ENCODE data around the gene VPS11. TPM values are rescaled to one million over a fixed set of nuclear protein-coding genes. Genes with fewer than 3 reads are reported as not detected.

The VPS11 gene
- total and polyA plus RNA-seq, 2 experiments from 2014 or later = 11.5 to 13.4 TPM

- TF ChIP-seq REST (IDR thresholded peaks at IDR 0.05; ENCODE audit: unreplicated experiment) = no peak
- TF ChIP-seq POLR2AphosphoS5 (IDR thresholded peaks at IDR 0.05; ENCODE audit: low read depth) = no peak
- TF ChIP-seq EZH2phosphoT487 (IDR thresholded peaks at IDR 0.05; ENCODE audit: unreplicated experiment) = no peak
- TF ChIP-seq, protein P1, sequence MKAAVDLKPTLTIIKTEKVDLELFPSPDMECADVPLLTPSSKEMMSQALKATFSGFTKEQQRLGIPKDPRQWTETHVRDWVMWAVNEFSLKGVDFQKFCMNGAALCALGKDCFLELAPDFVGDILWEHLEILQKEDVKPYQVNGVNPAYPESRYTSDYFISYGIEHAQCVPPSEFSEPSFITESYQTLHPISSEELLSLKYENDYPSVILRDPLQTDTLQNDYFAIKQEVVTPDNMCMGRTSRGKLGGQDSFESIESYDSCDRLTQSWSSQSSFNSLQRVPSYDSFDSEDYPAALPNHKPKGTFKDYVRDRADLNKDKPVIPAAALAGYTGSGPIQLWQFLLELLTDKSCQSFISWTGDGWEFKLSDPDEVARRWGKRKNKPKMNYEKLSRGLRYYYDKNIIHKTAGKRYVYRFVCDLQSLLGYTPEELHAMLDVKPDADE (IDR thresholded peaks at IDR 0.05) = no peak
Measured at GRCh38 chr11:119027561-119028345, 39.9 kb upstream of the VPS11 start (continued).

DNA sequence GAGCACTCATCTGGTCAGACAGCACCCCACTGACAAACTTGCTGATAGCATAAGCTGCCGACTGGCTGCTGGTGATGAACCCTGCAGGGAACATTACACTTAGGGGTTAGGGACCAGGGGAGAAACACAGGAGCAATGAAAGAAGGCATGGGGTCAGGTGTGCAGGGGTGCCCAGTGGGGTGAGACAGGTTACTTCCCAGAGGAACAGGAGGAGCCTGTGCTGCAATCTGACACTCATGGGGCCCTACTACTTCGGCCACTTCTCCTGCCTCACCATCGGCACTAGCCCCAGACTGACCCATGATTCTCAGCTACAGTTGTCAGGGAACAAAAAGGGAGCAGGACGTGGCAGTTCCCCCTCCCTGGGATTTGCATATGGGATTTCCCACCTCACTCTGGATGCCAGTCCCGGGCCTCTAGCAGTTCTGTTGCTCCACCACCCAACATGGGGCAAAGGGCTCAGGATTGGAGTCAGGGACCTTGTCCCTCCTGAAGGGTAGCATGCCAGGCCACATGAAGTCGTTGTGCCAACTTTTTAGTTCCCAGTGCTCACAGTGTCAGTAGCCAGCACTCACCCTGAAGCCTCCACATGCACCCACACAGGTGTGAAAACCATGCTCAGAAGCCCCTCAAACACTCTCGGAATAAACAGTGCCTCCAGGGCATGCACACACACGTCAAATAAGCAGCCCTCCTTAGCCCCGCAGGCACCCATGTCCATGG, 39.1 kb upstream of the VPS11 start:
- H3K9me3 Mint-ChIP-seq = no peaks in the 10 kb centered on the region; the same call in 2 of the 3 replicates
- peaks cover 25% of the 10 kb centered on the region for H3K27me3 Mint-ChIP-seq (ENCODE audit: insufficient read depth, low read depth, poor library complexity)
- Histone ChIP-seq H2AFZ (no peak overlapping the region), H3K4me3 (peak overlapping the region; percentile 91; the same call in 1 of the 2 replicates), H3K27me3 (ENCODE audit: insufficient read depth) (no peaks in the 10 kb centered on the region), H3K4me2 (peak overlapping the region; percentile 98; the same call in 1 of the 2 replicates), H3K9me2 (ENCODE audit: insufficient read depth) (no peaks in the 10 kb centered on the region), H4K20me1 (replicated peaks; ENCODE audit: insufficient read depth) (peaks cover 12% of the 10 kb centered on the region), H3K4me1 (ENCODE audit: insufficient read depth) (peaks cover 14% of the 10 kb centered on the region), H3K27ac (ENCODE audit: low read depth) (no peak overlapping the region), H3K79me2 (replicated peaks; ENCODE audit: insufficient read depth) (peaks cover 8% of the 10 kb centered on the region), H3K36me3 (ENCODE audit: insufficient read depth) (peaks cover 9% of the 10 kb centered on the region), H3F3A (replicated peaks; ENCODE audit: low read depth) (peaks cover 33% of the 10 kb centered on the region)
- peaks cover 31% of the 10 kb centered on the region for H3K4me1 Mint-ChIP-seq
- no peak for DNase-seq (ENCODE audit: low spot score)
- ATAC-seq = no peak
- peak overlapping the region; percentile 76; the same call in 2 of the 3 replicates for H3K4me3 Mint-ChIP-seq
- H3K27ac Mint-ChIP-seq = peak overlapping the region; percentile 46
- peaks cover 49% of the 10 kb centered on the region for H3K36me3 Mint-ChIP-seq (ENCODE audit: low read depth)
- TF ChIP-seq ZNF114 (CRISPR knock-in tag; IDR thresholded peaks at IDR 0.05) (no peak), ZNF462 (CRISPR knock-in tag; IDR thresholded peaks at IDR 0.05) (no peak), CTCF (conservative IDR thresholded peaks at IDR 0.05; ENCODE audit: low read depth in 2 of 2) (no peak), POLR2AphosphoS5 (IDR thresholded peaks at IDR 0.05; ENCODE audit: low read depth) (no peak), ZNF331 (CRISPR knock-in tag; IDR thresholded peaks at IDR 0.05; ENCODE audit: low read depth) (no peak), JUNB (IDR thresholded peaks at IDR 0.05; ENCODE audit: unreplicated experiment) (no peak), EZH2phosphoT487 (IDR thresholded peaks at IDR 0.05; ENCODE audit: unreplicated experiment) (no peak), NANOG (IDR thresholded peaks at IDR 0.05; ENCODE audit: borderline replicate concordance) (no peak)

Data from GM23338 (cell line).